Left hindlimb (tissue), 1 donor: ENCODE data around the gene DPH6.
"Not testable (repeated sequence)": the region's sequence is repeated elsewhere in the genome, so short reads cannot be mapped to it uniquely, and the experiment has no call there.

ENCODE experiments used
- DNase-seq: peaks from one replicate; pipeline ENCODE4 v3.0.0-alpha.2; 2018

DPH6 gene

DNA sequence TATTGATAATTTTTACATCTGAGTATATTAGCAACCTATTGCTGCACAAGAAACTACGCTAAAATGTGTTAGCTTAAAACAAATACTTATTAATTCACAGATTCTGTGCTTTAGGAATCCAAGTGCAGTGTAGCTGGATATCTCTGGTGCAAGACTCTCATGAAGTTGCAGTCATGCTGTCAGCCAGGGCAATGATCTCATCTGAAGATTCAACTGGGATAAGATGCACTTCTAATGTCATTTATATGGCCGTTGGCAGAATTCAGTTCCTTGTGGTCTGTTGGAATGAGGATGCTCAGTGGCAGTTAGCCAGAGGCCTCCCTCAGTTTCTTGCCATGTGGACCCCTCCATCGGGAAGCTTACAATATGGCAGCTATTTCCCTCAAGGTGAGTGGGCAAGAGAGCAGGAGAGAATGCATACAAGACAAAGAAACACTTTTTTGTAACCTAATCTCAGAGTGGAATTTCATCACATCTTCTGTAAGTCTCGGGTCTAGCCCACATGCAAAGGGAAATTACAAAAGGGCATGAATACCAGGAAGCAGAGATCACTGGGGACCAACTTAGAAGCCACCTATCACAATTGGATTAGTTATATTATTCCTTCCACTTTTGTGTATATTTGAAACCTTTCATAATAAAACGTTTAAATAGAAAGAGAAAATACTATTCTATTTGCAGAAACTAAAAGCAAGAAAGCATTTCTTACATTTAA is 61.6 kb downstream of the DPH6 start:
- no peak for DNase-seq

DNA sequence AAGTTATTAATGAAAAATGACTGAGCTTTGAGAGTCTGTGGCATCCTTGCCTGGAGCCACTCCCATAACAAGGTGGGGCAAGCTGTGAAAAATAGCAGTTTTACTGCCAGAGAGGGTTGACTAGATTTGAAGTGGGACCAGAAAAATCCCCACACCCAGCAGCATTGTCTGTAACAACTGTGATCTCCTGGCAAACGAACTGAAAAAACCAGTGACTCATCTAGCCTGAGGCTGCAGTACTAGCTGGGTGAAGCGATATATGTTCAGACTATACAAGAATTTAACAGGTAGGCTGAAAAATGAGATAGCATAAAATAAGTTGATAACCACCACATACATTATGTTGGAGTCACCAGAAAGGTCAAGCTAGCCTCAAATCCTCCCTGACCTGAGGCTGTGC is 64.0 kb downstream of the DPH6 start:
- no peak for DNase-seq

DNA sequence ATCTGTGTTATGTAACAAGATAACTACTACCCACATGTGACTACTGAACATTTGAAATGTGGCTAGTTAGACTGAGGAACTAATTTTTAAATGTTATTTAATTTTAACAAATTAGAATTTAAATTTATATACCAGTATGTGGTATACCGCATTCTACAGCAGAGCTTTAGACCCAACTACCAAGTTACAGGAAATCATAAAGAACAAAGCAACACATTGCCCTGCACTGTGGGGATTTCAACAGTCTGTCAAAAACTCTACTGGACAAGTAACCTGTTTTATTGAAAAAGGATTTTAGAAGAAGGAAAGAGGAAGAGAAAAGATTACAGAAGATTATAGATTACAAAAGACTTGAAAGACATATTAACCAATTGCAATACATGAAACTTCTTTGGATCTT is 64.9 kb downstream of the DPH6 start:
- no peak for DNase-seq

DNA sequence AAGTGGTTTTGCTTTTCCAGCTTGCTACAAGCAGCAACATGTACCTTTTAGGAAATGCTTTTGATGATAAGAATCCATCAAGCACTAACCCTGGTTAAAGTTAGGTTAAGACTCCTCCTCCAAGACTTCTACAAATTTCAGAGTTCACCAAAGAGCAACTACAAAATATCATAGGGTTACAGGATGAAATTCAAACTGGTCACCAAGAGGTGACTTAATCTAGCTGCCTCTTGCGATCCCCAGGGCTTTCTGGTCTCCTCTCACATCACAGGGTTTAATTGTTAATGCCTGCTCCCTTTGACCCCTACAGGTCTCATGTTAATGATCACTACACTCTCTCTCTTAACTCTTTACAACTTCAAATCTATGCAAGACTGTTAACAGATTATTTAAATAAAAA is 66.5 kb downstream of the DPH6 start:
- no peak for DNase-seq

DNA sequence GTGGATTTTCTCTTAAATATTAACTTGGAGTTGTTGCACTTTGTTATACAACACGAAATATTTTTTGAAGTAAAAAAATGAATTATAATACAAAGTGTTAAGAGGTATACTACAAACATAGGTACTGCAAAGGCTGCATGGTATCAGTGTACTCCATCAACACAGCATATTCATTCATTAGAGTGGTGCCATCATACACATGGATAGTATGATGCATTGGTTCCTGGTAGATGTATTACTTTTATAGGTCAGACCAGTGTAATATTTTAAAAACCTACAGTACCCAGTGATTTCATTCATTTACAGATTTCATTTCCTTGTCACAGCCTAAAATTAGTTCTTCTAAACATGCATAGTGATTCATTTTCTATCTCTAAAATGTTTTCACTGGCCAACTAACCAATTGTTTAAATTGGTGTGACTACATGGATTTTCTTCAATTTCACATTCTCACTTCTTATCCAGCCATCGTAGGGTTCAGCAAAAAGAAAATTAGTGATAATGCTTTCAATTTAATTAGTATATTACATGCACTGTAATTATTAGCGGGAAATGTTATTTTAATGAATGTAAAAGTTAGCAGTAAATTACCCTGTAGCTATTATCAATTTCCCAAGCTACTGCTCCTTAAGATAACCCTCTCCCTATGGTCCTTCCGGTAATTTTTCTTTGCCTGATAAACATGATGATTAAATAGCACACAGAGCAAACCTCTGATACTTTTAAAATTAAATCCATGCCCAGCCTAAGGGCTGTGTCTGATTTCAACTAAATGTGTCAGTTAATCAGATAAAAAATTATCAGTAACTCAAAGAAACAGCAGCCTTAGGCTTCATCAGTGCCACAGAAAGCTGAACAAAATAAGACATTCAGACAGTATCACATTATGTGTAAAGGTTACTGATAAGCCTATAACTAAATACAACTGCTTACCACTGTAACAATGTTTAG is 68.4 kb downstream of the DPH6 start:
- DNase-seq, result no peak

DNA sequence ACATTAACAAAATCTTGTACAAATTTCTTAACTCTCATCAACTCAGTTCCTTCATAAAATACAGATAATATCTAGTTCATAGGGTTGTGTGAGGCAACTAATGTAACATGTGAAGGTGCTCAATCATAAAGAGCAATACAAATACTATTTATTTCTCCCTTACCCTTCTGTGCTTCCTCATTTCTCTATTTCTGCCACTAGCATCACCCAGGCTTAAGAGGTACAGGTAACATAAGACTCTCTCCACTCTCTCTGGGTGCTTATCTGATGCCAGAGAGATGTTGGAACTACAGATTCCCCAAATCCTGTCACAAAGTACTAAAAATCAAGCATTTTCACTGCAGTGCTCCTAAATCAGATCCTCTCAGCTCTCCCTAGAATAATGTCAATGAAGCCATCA is 74.9 kb downstream of the DPH6 start:
- DNase-seq, result no peak

DNA sequence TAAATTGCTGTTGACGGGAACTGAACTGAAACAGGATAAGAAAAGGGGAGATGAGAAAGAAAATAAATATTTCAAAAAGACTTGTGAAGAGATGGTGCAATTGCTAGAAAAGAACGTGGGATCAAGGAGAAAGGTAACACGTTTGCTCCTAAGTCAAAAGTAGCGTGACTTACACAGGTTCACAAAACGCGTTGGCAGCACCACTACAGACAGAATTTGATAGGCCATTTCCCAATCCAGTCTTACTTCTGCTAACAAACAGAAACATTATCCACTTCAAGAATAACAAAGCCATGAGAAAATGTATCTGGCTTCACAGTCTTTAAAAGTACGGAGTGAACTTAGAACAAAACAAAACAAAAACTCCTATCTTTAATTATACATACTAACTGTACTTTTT is 75.5 kb downstream of the DPH6 start:
- DNase-seq, result no peak

DNA sequence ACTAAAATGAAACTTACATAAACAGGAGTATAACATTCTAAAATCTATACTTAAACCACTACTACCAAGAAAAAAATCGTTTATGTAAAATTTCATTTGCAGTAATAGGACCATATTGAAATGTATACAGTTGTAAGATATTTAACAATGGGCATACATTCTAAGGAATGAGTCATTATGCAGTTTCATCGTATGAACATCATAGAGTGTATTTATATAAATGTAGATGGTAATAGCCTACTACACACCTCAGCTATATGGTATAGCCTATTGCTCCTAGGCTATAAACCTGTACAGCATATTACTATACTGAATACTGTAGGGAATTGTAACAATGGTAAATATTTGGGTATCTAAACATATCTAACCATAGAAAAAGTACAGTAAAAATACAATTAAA is 79.5 kb downstream of the DPH6 start:
- DNase-seq, result no peak

DNA sequence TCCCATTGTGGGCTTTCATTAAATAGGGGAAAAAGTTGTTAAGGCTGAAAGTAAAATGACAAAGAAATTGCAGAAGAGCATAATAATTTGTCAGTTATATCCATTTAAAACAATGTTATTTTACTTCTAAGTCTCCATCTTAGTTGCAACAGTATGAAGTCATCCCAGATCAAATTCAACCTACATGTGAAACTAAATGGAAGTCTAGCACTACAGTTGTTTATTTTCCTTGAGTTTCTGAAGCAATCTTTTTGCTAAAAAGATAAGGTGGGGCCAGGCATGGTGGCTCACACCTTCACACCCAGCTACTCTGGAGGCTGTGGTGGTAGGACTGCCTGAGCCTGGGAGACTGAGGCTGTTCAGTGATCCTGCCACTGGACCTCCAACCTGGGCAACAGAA is 80.2 kb downstream of the DPH6 start:
- no peak for DNase-seq

DNA sequence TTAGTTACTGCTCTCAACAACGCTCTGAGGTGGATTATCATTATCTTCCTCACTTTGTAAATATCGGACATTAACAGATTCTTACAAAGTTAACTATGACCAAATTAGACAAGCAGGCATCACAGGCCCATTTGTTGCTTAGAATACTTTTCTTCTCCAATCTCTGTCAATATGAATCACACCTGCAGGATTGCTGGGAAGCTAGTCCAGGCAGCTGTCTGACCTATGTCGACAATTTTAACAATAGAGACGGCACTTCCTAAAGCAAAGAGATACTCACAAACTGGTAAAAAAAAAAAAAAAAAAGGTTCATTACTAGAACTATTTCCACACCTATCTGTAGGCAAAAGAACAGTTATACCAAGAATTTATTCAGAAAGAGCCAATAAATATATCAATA is 85.3 kb downstream of the DPH6 start:
- DNase-seq, result no peak

DNA sequence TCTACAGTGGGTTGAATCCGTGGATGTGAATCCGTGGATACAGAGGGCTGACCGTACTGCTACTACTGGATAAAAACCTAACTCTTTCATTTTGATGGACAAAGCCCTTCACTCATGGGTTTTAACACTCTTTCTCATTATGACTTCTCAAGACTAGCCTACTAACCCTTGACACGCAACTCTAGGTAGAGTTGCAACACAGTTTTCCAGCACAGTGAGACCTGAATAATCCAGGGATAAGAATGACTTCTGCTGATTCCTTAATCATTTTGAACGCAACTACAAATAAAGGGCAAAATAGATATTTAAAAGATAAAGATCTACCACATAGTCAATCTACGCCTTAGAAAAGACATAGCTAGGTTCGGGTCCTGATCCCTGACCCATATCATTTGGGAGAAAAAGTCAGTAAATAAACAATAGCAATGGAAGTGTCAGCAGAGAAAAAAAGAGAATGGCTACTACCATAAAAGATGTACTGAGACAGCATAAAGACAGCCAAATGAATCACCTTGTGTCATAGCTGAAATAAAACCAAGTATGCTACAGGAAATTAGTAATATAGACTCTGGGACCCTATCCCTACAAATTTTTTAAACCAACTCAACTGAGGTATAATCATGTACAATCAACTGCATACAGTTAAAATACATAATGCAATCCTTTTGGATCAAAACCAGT is 87.6 kb downstream of the DPH6 start:
- no peak for DNase-seq

DNA sequence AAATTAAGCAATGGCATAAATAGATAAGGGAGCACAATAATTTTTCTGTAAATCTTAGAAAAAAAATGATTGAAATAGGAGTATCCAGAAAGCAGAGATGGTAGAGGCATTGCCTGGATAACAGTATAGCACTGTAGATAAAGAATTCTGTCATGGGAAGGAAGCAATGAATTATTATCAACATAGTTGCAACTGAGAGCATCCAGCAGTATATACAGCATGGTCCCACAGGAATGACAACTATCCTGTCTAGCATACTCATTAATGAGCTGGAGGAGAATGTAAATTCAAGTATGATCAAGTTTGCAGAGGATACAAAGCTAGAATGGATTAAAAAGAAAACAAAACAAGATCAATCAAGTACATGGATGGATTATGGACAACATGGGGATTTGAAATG is 90.8 kb downstream of the DPH6 start:
- no peak for DNase-seq

DNA sequence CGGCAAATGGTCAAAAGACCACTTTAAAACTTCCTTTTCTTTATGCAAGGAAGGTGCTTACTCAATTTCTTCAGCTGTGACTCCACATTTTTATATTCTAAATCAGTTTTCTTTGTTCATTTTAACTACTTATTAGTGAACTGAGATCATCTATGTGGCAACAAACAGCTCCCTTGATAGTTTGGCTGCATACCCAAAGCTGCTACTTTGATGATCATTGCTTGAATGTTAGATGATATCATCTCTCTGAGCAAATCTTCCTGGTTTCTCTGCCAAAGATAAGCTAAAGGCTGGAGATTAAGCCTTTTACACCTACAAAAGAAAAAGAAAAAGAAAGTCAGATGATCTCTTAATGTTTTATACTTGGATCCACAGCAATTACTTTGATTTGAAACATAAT is 95.5 kb downstream of the DPH6 start:
- no peak for DNase-seq

DNA sequence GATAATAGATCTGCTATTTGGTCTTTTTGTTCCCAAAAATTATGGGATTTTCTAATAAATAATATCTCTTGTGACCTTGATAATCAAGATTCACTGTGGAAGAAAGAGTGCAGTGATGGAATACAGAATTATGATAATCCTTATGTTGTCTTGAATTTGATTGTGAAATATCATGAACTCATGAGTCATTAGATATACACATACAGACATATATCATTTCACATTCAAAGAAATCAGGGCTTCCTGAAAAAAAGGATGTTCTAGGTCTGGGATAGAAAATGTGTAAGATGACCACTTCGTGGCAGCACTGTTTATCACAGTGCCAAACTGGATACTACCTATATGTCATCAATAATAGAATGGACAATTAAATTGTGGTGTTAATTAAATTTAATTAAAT is 97.7 kb downstream of the DPH6 start:
- no peak for DNase-seq

DNA sequence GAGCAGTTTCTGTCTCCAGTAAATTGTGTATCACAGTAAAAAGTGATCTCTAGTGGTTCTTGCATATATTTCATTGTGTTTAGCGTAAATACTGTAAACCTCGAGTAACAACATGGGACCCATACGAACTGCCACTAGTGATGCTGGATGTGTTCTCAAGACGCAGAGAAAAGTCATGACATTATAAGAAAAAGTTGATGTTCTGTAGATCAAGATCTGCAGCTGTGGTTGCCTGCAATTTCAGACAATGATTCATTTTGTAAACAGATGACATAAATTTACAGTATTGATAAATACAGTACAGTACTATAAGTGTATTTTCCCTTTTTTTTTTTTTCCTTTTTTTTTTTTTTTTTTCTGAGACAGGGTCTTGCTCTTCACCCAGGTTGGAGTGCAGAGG is 100.1 kb downstream of the DPH6 start:
- DNase-seq, result no peak

DNA sequence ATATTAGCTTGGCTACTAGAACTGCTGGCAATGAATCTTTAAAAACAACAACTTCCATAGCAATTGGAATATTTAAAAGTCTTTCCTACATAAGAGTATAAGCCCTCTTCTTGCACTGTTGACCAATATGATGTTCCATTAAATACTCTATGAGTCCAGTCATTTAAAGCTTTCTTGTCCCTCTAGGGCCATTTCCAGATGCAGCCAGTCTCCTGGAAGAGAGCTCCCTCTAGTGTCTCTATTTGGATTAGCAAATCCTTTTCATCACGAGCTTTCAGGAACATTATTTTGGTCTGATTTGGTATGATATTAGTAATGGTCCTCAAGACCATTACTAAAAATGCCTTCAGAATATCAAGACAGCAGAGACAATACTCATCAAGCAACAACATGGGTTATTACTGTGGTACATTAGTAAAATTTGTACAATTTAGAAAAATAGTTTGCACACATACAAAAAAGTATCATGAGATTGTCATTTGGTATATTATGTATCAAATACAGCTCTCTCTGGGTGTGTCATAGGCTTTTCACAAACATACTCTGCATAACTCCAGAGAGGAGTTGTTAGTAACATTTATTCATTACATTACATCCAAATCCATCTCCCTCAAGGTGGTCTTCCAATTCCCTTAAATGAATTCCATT is 101.3 kb downstream of the DPH6 start:
- no peak for DNase-seq

DNA sequence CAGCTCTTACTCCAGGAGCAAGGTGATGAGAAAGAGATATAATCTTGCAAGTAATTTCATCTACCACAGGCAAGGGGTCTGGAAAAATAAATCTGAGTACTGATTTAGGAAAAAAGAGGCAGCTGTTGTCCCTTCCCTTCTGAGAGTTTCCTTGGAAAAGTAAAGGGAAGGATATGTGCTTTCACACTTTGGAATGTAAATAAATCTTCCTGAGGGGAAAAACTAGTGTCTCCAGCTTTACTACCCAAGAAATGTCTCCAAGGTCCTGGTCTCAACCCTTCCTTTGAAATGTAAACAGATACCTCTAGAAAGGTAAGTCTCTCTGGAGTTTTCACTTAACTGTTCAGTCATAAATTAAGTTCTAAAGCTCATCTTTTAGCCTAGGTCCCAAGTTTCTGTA is 102.6 kb downstream of the DPH6 start:
- no peak for DNase-seq

DNA sequence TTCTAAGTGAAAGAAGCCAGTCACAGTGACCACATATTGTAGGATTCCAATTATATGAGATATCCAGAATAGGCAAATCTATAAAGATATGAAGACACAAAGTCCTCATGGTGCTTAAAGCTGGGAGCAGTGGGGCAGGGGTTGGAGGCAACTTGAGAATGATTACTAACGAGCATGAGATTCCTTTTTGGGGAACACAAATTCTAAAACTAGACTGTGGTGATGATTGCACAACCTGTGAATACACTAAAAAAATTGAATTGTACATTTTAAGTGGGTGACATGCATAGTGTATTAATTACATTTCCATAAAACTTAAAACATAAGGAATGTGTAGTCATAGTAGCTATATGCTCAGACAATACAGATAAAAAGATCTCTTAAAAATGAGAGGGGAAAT is 103.2 kb downstream of the DPH6 start:
- no peak for DNase-seq

DNA sequence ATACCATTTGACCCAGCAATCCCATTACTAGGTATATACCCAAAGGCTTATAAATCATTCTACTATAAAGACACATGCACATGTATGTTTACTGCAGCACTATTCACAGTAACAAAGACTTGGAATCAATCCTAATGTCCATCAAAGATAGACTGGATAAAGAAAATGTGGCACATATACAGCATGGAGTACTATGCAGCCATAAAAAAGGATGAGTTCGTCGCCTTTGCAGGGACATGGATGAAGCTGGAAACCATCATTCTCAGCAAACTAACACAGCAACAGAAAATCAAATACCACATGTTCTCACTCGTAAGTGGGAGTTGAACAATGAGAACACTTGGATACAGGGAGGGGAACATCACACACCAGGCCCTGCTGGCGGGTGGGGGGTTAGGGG is 104.7 kb downstream of the DPH6 start:
- not testable (repeated sequence) for DNase-seq

DNA sequence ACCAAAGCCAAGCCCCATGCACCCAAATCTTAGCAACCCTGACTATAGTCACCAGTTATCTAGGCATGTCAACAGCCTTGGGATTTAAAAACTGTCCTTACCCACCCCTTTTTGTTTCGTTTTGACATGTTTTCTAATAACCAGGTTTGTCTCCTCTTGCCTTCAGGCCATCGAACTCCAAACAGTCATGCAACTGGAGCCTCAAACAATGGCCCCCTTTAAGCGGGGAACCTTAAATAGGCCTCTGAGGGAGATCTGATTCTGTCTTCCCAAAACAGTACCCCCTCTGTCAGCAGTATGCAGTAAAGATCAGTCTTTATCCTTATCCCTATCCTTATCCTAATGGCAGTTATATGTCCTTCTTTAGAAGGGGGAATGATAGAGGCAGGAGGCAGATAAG is 105.7 kb downstream of the DPH6 start:
- DNase-seq, result no peak

DNA sequence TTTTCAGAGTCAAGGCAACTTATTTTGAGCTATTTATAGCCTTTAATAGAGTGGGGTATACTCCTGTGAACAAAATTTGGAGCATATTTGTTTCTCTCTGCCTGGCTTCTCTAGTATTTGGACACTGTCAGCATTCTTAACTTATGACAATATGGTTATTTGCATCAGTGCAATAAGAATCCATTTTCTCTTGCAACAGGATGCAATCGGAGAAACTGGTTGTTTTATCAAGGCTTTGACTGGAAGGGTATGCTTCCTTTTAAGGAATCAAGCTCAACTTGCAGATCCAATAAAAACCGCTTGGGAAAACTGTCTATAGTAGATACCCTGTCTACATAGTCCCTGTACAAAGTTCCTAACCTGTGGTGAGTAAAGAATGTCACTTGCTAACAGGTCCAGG is 106.7 kb downstream of the DPH6 start:
- DNase-seq, result no peak

DNA sequence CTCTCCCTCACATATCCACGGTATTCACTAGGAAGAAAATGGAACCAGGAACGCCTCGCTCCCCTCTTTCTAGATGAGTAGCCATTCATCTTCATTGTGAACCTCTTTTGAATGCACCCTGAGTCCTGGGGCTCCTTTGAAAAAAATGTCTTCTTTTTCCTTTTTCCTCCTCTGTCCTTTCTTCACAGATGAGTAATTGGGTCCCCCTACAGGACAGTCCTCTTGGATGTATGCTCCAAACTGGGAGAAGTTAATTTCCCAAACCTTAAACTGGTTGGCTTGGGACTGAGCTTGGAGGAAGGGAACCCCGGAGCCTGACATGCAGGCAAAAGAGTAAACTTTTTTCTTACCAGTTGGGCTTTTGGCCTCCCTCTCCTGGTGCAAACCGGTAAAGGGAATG is 108.8 kb downstream of the DPH6 start:
- DNase-seq, result no peak

DNA sequence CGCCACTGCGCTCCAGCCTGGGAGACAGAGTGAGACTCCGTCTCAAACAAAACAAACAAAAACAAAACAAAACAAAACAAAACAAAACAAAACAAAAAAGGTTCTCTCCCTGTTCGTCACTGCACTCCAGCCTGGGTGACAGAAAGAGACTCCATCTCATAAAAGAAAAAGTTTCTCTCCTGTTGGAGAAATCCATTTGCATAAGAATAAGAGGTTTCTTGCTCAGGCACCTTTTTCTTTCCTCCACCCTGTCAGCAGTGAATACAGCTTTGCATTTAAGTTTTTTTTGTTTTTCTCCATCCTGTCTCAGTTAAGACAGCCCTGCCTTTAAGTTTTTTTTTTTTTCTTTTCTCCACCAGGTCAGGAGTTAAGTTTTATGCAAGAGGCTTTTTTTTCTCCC is 109.5 kb downstream of the DPH6 start:
- no peak for DNase-seq
